TTC549 (cell line): ENCODE measurements around the gene DNAJC15.
"Not testable (repeated sequence)": the region's sequence is repeated elsewhere in the genome, so short reads cannot be mapped to it uniquely, and the experiment has no call there.

Source experiments
- FAIRE-seq: peaks from 2 replicates; lab custom pipeline; 2012; peaks lifted over from hg19 to GRCh38; lab: Jason Lieb, UNC

DNAJC15 gene

DNA sequence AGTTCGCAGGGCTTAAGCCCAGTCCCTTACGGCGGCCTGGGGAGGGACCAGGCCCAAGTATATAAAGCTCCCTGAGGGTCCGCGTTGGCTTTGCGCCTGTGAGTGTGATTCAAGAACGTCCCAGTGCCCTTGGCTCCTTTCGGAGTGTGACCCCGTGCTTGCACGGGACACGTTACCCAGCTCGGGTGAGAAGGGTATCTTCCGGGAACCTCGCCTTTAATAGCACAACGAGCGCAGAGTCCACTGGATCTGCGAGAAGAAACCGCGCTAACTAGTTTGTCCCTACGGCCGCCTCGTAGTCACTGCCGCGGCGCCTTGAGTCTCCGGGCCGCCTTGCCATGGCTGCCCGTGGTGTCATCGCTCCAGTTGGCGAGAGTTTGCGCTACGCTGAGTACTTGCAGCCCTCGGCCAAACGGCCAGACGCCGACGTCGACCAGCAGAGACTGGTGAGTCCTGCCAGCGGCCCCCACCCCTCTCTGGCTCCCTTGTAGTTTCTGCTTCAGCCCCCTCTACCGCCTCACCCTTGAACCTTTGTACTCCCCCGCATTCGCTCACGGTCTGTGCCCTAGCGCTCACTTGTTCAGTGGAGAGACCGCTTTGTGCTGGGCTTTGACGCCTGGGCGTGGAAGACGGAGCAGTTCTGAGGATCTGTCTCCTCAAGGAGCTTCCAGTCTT, at the start of gene DNAJC15:
TSS of gene DNAJC15 (plus strand) at position 298 of the 675 bp plus-strand sequence. CDS start at position 339, 41 bp downstream.
- no peak for FAIRE-seq

DNA sequence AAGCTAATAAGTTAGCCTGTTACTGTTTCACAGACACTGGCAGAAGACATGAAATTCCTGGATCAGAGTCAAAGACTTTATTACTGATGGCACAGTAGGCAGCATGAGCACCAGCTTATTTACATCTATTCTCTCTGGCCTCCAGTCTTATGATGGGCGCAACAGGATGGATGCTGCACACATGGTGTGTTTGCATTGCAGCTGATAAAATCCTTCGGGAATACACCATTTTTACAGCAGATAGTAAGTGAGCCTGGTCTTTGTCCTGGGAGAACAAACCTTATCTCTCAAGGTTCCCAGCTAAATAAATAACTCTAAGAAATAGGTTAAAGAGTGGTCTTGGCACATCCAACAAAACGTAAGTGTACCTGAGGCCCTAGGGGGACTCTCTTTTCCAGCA, 47.3 kb upstream of the DNAJC15 start:
- no peak for FAIRE-seq

DNA sequence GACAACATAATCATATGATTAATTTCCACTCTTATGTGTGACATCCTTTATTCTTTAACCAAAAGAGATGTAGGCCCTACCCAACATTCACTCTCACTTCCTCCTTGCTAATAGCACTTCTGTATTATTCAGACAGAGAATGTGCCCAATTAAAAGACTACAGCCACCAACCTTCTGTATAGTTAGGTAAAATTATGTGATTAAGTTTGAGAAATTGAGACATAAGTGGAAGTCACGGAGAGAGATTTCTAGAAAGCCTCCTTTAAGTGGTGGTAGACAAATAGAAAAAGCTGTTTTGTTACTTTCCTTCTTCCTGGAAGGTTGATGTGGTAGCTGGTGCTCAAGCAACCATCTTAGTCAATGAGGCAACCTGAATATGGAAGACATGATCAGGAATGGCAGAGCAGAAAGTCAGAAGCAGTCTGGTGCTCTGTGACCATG, 46.1 kb upstream of the DNAJC15 start:
- no peak for FAIRE-seq

DNA sequence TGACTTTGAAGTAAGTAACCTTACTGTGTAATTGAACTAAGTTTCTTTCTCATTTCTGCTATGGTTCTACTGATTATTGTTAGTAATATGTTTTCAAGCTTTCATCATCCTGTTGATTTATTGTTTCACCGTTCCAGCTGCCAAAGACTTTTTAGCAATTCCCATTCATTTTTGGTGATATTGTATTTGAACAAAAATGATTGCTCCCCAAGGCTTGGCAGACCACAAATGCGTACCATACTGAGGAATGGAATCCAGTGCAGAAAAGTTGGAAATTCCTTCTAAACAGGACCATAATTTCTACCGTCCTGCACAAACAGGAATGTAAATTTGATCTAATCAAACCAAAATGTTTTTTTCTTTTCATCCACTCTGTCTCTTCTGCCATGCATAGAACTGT, 42.1 kb upstream of the DNAJC15 start:
- no peak for FAIRE-seq

DNA sequence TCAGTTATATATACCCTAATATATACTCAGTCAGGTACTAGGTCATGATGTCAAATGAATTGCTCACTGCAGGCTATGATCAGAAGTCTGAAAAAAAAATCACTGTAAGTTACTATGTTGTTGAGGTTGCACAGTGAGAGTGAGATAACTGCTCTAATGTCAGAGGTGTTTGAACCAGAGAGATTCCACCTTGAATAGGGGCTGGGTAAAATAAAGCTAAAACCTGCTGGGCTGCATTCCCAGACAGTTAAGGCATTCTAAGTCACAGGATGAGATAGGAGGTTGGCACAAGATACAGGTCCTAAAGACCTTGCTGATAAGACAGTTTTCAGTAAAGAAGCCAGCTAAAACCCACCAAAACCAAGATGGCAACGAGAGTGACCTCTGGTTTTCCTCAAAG, 41.5 kb upstream of the DNAJC15 start:
- no peak for FAIRE-seq

DNA sequence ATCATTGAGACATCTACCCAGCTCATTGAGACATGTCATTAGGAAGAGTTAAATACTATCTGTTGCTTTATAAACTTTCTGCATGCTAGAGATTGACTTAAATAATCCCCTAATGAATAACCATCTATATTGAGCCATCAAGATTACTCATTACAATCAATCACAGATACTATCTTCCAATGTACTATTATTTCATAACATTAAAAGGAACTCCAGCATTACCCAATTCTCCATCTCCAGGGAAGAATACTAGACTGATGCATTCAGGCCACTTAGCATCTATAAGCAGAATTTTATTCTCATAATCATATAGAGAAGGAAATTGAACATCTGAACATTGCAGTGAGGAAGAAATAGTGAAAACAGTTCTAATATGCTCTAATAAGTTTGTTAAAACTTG, 39.4 kb upstream of the DNAJC15 start:
- no peak for FAIRE-seq

DNA sequence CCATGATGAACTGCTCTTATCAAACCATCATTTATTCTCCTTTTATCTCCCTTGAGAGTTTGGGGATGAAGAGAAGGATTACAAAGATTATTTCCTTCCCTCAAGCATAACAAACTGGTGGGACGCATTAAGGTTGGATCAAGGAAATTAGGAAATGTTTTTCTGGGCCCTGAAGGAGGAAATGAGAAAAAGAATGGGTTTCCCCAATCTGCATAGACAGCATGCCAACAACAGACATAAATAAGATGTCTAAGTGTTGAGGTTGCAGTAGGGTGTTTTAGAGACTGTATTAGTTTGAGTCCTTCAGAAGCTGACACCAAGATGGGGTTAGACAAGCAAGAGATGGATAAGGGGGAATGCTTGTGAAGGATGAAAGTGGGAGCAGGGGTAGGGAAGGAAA, 38.7 kb upstream of the DNAJC15 start:
- FAIRE-seq, result no peak

DNA sequence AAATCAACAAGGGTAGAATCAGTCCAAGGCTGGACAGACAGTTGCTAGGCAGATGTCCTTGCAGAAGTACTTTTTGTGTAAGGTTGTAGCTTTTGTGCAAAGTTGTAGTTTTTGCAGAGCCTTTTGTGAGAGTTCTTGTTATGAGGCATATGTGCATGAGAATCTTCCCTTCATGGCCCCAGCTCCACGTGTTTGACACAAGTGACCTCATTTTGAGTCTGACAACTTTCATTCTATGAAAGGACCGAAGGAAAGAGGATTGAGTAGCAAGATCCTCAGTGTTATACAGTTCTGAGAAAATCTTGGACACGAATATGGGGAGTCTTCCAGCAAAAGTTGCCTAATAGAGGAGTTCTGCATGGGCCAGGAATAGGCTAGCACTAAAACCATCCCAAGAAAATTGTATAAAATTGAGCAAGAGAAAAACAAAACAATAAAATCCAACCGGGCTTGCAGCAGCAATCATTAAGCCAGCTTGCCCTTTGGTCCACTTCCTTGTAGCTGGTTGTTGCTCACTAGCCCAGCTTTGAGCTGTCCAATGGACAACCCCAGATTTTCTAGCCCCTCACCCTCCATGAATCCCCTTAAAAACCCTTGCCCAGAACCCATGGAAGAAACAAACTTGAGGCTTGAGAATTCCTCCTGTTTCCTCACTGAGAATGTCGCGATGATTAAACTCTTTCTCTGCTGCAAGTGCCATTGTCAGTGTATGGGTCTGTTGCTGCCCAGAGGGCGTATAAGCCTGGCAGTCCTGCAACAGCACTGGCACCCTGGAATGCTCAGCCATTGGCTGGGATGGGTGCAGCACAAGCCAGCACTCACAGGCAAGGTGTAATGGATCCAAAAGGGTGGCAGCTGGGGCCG, 37.8 kb upstream of the DNAJC15 start:
- FAIRE-seq, result no peak

DNA sequence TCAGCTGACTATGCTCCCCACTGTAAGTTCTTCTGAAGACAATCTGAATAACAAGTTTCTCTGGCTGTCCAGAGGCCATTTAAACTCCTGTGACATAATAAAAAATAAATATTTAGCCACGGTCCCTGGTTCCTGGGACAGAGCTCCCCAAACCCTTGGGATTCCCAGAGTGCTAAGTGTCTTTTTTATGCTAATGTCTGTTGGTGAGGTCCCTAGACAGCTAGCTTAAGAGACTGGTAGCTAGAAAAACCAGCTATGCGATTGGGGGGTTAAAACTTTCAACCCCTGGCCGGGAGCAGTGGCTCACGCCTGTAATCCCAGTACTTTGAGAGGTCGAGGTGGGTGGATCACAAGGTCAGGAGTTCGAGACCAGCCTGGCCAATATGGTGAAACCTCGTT, 37.2 kb upstream of the DNAJC15 start:
- no peak for FAIRE-seq

DNA sequence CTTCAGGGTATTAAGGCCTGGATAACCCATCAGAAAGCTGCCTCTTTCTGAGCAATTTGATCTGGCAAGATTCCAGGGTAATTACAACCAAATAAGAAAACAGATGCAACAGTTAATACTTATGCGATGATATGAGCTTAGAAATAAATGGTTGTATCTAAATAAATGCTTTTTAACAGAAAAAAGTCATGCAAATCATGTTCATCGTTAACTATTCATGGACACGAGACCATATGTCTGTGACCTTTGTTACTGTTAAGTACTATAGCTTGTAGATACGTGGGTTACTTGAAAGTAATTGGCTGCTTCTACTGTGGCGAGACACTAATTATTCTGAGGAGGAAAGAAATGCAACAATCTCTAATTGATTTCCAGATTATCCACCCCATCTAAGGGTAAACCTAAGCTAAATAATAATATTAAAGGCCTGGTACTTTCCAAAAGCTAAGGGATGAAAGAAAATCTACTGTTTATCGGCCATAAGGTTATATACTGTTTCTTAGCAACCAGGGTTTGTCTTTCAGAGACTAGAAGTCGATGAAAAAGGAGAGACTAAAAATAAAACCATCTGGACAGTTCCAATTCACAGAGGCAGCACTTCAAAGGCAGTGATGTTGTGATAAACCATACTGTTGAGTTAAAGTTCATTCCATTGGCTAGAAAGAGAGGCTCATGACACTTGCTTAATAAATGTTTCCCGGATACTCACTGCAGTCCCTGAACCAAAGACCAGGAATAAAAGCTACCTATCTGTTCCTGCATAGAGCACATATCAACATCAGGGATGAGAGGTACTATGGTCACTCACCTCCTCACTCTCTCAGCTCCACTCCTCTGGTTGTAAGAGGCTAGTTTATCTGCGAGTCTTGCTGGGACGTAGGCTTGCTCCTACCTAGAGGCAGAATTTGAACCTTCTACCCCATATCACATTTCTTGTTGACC, 32.8 kb upstream of the DNAJC15 start:
- FAIRE-seq, result no peak

DNA sequence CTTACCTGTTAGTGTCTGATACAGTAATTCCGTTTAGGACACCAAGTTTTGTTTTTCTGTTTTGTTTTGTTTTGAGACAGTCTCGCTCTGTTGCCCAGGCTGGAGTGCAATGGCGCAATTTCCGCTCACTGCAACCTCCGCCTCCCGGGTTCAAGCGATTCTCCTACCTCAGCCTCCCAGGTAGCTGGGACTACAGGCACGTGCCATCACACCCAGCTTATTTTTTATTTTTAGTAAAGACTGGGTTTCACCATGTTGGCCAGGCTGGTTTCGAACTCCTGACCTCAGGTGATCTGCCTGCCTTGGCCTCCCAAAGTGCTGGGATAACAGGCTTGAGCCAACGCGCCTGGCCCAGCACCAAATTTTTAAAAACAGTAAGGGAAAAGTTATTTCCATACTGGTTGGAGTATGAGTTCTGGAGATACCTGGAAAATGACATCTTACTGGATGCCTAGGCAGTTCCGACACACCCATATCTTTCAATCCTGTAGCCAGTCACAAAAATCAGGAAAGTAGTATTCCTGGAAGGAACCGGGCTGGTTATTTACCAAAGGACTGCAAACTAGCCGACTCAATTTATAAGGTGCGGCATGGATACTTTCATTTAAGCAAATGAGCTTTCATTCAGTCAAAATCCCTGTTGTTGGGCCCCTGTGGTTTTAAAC, 32.0 kb upstream of the DNAJC15 start:
- FAIRE-seq, result not testable (repeated sequence)

DNA sequence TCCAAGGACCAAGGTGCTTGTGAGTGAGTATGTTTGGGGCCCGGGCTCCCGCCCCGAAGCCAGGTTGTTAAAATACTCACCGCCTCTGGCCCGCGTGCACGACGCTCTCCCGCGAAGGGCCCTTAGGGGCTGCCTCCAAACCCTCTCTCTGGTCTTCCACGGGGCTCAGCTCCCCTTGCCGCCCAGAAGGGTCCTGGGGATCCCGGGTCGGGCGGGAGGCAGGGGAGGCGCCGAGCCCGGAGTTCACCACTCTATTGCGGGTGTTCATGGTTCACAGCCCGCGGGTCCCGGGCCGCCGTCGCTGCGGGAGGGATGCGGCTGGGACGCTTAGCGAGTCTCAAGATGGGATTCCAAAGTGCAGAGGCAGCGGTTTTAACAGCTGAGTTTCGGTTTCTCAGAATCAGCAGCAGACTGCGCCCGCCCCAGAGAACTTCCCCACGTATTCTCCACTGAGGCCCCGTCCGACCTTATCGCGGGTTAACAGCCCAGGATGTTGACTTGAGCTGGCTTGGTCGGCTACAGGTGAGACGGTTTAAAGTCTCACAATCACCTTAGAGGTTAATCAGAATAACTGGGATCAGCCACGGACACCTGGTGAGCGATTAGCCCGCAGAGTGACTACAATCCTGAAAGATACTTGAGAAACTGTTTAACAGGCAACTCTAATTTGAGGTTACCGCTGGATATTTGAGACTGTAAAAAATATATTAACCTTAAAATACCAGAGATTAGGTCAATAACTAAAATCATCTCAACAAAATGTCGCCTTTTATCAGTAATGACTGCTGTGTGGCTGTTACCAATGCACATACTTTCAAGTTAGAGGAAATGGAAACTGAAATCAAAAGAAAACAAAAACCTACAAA, 31.3 kb upstream of the DNAJC15 start, which contains the start of gene EPSTI1:
TSS of gene EPSTI1 (minus strand) at position 344 of the 866 bp plus-strand sequence. CDS start at position 268, 76 bp downstream.
- FAIRE-seq, result no peak

DNA sequence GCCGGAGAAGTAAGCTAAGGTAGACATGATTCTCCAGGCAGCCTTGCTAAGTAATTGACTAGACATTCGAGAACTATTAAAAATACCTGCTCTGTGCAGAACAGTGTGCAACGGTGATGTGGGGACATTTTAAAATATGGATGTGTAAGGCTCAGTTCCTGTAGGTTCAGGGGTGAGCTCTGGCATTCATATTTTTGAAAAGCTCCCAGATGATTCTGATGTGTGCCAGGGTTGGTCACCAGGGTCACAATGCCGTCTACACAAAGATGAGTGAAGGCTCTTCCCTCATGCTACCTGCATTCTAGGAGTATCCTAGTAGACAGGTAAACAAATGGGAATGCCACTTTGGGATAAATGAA, 30.6 kb upstream of the DNAJC15 start:
- no peak for FAIRE-seq

DNA sequence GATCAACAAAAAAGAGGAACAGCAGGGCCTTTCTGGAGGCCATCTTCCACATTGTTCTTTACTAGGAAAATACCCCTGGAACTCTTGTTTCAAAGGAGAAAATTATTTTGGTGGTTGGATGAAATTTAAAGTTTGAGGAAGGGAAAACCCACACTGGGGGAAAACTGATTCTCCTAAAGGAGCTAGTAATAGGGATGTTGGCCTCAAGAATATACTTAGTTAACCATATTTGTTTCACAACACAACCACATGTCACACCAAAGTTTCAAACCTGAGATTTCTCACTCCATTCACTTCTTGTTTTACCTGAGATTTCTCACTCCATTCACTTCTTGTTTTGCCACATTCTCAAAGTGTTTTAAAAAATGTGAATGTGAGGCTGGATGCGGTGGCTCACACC, 28.5 kb upstream of the DNAJC15 start:
- FAIRE-seq, result no peak

DNA sequence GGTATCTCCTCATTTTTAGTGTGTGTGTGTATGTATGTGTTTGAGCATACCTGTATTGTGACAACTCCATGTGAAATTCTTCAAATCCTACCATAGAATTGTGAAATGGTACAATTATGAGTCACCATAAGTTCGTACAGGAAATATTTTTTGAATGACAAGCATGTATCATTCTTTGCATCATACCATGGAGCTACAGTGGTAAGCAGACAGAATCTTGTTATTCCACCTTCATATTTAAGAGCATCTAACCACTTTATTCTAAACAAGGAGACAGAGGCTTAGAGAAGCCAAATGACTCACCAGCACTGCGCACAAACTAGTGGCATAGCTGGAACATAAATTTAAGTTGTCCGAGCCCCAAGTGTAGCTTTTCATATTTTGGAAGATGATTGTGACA, 26.8 kb upstream of the DNAJC15 start:
- no peak for FAIRE-seq

DNA sequence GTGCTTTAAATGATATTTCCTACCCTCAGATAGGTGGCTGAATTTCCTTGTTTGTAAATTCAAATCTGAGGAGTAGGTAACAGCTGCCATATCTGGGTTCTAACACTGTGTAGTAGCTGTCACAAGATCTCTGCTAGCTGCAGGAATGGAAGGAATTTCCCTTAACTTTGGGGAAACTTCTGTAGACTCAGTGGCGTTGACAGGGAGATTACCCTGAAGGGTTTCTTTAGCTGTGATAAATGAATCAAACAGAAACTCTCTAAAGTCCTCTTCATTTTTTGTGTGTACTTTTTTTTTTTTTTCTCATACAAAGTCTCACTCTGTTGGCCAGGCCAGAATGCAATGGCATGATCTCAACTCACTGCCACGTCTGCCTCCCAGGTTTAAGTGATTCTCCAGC, 26.0 kb upstream of the DNAJC15 start:
- FAIRE-seq, result no peak

DNA sequence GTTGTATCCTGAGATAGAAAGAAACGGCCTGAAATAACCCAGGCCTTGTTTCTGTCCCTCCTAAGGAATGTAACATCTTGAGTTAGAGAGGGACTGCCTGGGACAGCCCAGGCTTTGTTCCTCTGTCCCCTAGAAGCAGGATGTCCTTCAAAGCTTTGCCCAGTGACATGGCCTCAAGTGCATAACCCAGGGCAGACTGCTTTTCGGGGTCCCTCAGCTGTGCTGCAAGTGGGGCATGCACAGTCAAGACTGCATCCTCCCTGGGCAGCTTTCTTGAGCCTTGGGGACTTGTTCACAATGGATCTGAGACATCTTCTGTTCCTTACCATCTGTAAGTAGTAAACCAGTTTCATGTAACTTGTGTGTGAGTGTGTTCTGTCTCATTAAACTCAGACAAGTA, 23.9 kb upstream of the DNAJC15 start:
- no peak for FAIRE-seq

DNA sequence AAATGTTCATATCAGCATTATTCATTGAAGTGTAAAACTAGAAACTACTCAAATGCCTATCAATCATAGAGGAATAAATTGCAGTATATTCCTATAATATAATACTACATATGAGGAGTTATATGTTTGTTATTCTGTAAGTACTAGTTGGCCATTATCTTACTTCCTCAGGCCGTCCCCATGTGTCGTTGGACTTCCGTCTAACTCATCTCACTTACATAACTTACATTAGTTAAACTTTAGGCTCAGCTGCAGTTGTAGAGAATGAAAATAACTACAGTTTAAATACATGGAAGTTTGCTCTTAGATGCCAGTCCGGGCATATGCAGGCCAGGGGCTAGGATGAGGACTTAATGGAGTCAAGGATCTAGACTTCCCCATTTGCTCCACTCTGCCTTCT, 22.7 kb upstream of the DNAJC15 start:
- FAIRE-seq, result no peak

DNA sequence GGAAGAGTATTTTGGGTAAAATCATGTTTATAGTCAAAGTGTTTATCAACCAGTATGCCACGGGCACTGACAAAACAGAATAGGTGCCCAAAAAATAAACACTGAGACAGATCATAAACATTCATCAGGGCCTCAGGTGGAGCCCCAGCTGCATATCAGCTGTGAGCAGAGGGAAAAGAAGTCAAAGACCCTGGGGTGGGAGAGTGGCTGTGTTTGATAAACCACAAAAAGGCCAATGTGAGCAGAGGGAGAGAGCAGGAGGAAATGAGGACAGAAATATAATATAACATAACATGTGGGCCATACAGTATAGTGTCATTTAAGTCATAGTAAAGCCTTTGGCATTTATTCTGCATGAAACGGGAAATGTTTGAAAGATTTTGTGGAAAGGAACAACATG, 21.4 kb upstream of the DNAJC15 start:
- FAIRE-seq, result no peak

DNA sequence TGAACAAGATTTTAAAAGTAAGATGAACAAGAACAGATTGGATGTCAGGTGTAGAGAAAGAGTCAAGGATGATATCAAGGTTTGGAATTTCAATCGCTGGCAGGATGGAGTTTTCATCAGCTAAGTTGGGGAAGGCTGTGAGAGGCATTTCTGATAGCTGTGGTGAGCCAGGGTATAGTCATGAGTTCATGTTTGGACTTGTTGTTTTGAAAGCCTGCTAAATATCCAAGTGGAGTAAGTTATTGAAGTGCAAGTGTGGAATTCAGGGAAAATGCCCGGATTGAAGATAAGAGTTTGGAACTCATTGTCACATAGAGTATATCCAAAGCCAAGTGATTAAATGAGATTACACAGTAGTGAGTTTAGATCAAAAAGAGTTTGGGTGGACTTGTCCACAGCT, 20.4 kb upstream of the DNAJC15 start:
- FAIRE-seq, result no peak

DNA sequence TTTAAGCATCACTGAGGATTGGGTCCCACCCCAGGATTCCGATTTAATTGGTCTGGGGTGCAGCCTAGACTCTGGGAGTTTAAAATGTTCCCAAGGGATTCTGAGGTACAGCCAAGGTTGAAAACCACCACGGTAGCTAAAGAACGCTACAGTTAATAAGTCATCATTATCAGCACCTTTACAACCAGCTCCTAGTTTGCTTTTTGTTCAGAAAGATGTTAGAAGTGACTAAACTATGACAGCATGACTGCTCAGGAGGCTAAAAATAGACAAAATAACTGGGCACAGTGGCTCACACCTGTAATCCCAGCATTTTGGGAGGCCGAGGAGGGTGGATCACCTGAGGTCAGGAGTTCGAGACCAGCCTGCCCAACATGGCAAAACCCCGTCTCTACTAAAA, 19.7 kb upstream of the DNAJC15 start:
- FAIRE-seq, result no peak
